Natural killer cell treated with Interleukin-12 subunit alpha and Interleukin-12 subunit beta and Interleukin-15 and Interleukin-18, amount 100 ng/mL, for 72 hours (primary cell): ENCODE measurements around the gene NEK5. TPM values are rescaled to one million over a fixed set of nuclear protein-coding genes. Genes with fewer than 3 reads are reported as not detected.
"Not testable (repeated sequence)": the region's sequence is repeated elsewhere in the genome, so short reads cannot be mapped to it uniquely, and the experiment has no call there.

Experiments
- ATAC-seq, 2 donors: fragments of 150-1000 bp; cut with Tn5 transposase in 1 of 2; sonication (Bioruptor Pico), chemical (Tn5 transposase) in 1 of 2; 2 replicates each; pipeline ENCODE4 v1.10.0; 2021
- DNase-seq: peaks from one replicate; pipeline ENCODE4 v3.0.0; 2022; ENCODE audit warnings: low spot score
- H3K27ac Mint-ChIP-seq, 2 donors: 1 replicate in 1 of 2; 2 replicates in 1 of 2; pipeline ENCODE4 v1.8.0; 2022; ENCODE audit warnings: mixed read lengths in 2 of 2, mild to moderate bottlenecking in 1 of 2, moderate library complexity in 1 of 2
- H3K27me3 Mint-ChIP-seq, 2 donors: 1 replicate in 1 of 2; 2 replicates in 1 of 2; pipeline ENCODE4 v1.8.0; 2022; ENCODE audit warnings: mixed read lengths in 2 of 2
- H3K36me3 Mint-ChIP-seq: one replicate; pipeline ENCODE4 v1.8.0; 2022; ENCODE audit warnings: mixed read lengths
- H3K4me1 Mint-ChIP-seq, 2 donors: 1 replicate in 1 of 2; 2 replicates in 1 of 2; pipeline ENCODE4 v1.8.0; 2022; ENCODE audit warnings: low read depth in 2 of 2, mixed read lengths in 2 of 2, mild to moderate bottlenecking in 1 of 2
- H3K4me3 Mint-ChIP-seq: one replicate; pipeline ENCODE4 v1.8.0; 2022; ENCODE audit warnings: mixed read lengths
- H3K9me3 Mint-ChIP-seq: 2 replicates; pipeline ENCODE4 v1.8.0; 2022; ENCODE audit warnings: mixed read lengths
- total RNA-seq, 2 donors: library from RNA; stranded (reverse); gene quantifications; one replicate each; pipeline ENCODE4 v1.2.3, GENCODE V29; 2022

The NEK5 gene
- total RNA-seq, 2 donors from 2014 or later, result not detected

GRCh38 chr13:52030401-52030800 is 98.5 kb downstream of the NEK5 start:
- H3K9me3 Mint-ChIP-seq, ATAC-seq, H3K4me3 Mint-ChIP-seq, H3K27me3 Mint-ChIP-seq, H3K27ac Mint-ChIP-seq, DNase-seq: not testable (repeated sequence)
- Mint-ChIP-seq H3K4me1 (peaks cover 30 to 31% of the 10 kb centered on the region in 2 donors), H3K36me3 (peaks cover 31% of the 10 kb centered on the region)

DNA sequence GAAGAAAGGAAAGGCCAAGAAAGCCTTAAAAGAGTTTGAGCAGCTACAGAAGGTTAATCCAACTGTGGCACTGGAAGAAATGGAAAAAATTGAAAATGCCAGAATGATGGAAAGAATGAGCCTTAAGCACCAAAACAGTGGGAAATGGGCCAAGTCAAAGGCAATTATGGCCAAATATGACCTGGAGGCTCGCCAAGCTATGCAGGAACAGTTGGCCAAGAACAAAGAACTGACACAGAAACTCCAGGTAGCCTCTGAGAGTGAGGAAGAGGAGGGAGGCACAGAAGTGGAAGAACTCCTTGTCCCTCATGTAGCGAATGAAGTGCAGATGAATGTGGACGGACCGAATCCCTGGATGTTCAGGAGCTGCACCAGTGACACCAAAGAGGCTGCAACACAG is 99.3 kb downstream of the NEK5 start:
- H3K4me3 Mint-ChIP-seq, result no peak overlapping the region
- DNase-seq, result no peak
- H3K4me1 Mint-ChIP-seq, result peaks cover 28 to 31% of the 10 kb centered on the region in 2 donors
- no peaks in the 10 kb centered on the region for H3K27me3 Mint-ChIP-seq
- H3K36me3 Mint-ChIP-seq, result peaks cover 35% of the 10 kb centered on the region
- no peak overlapping the region for H3K27ac Mint-ChIP-seq
- no peak for ATAC-seq
- H3K9me3 Mint-ChIP-seq, result no peaks in the 10 kb centered on the region

DNA sequence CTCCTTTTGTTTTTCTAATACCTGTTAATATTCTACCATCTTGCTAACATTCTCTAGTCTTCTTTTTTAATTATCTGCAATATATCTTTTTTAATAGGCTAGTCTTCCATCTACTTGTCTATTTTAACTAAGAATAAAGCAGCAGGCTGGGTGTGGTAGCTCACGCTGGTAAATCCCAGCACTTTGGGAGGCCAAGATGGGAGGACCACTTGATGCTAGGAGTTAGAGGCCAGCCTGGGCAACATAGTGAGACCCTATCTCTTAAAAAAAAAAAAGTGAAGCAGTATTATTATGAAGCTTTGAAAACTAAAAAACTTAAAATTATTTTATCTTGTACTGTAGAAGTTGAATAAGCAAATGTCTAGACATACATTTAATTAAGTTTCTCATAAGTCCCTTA is 101.0 kb downstream of the NEK5 start:
- H3K4me1 Mint-ChIP-seq, result peaks cover 28 to 31% of the 10 kb centered on the region in 2 donors
- ATAC-seq (no peak), DNase-seq (no peak)
- no peak overlapping the region for H3K4me3 Mint-ChIP-seq
- H3K36me3 Mint-ChIP-seq, result peaks cover 39% of the 10 kb centered on the region
- no peaks in the 10 kb centered on the region for H3K27me3 Mint-ChIP-seq
- no peaks in the 10 kb centered on the region for H3K9me3 Mint-ChIP-seq
- H3K27ac Mint-ChIP-seq, result no peak overlapping the region

- ATAC-seq, result no peak
- H3K4me1 Mint-ChIP-seq, result peaks cover 28 to 31% of the 10 kb centered on the region in 2 donors
- H3K27ac Mint-ChIP-seq, result no peak overlapping the region
- H3K4me3 Mint-ChIP-seq, result no peak overlapping the region
- H3K9me3 Mint-ChIP-seq, result no peaks in the 10 kb centered on the region
- no peaks in the 10 kb centered on the region for H3K27me3 Mint-ChIP-seq
- no peak for DNase-seq
- H3K36me3 Mint-ChIP-seq, result peaks cover 39% of the 10 kb centered on the region
Observed at GRCh38 chr13:52026246-52026626, 102.6 kb downstream of the NEK5 start.

DNA sequence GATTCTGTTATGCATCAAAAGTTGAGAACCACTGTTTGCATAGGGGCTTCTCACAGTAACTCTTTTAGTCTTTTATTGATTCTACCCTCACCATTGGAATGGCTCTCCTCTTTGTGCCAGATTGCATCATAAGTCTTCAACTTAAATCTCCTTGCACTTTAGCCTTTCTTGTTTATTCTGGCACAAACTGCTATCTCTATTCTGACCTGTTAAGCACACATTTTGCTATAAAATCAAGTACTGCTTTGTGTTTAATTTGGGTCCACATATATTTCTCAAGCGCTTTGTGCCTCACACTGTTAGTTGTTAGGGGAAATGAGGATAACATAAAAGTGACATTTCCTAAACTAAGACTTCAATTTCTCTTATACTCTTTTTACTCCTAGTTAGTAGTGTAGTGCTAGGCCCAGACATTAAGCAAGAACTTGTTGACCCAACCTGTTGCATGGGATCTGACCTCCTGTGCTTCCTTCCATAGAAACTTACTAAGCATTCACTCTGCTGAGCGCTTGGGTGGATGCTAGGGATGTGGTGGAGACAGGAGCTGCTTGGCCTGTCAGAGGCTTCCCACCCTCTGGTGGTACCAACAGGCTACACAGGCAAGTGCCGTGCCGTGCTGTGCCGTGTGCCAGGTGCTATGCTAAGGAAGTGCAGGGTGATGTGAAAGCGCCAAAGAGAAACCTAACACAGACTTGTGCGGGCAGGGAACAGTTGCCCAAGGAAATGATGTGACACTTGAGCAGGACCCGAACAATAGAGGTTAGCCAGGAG is 103.2 kb downstream of the NEK5 start:
- DNase-seq (no peak), ATAC-seq (no peak)
- no peaks in the 10 kb centered on the region for H3K9me3 Mint-ChIP-seq
- no peaks in the 10 kb centered on the region for H3K27me3 Mint-ChIP-seq
- H3K4me1 Mint-ChIP-seq, result peaks cover 30 to 37% of the 10 kb centered on the region in 2 donors
- H3K4me3 Mint-ChIP-seq, result no peak overlapping the region
- no peak overlapping the region for H3K27ac Mint-ChIP-seq
- H3K36me3 Mint-ChIP-seq, result peaks cover 45% of the 10 kb centered on the region

DNA sequence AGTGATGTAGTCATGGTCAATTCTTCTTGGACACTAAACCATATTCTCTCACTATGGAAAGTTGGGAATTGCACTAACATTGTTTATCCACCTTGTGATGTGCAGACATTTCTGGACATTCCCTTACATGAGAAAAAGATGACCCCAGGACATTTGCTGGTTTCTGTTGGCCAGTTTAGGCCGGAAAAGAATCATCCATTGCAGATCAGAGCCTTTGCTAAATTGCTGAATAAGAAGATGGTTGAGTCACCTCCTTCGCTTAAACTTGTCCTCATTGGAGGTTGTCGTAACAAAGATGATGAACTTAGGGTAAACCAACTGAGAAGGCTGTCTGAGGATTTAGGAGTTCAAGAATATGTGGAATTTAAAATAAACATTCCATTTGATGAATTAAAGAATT is 104.4 kb downstream of the NEK5 start, which contains the start of gene UTP14C:
TSS of gene UTP14C (plus strand) at position 211 of the 400 bp plus-strand sequence. CDS start 4,114 bp downstream, outside the sequence.
- Mint-ChIP-seq H3K27ac (no peak within 1 kb of the TSS), H3K9me3 (no peaks in the 10 kb centered on the region)

DNA sequence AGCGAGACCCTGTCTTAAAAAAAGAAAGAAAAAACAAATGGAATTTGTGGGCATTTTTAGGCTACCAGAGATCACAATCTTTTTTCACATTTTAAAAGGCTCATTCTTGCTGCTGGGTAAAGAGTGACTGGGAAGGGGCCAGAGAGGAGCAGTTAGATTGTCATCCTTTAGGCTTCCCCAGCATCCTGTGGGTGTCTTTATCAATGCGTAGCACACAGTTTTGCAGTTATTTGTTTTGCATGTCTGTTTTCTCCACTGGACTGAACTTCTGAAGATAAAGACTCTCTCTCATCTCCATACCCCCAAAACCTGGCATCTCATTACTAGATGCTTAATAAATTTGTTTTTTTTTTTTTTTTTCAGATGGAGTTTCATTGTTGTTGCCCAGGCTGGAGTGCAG is 106.5 kb downstream of the NEK5 start:
- ATAC-seq, result no peak
- Mint-ChIP-seq H3K27ac (no peak overlapping the region), H3K36me3 (peaks cover 38% of the 10 kb centered on the region), H3K4me3 (no peak overlapping the region), H3K27me3 (no peaks in the 10 kb centered on the region), H3K4me1 (peaks cover 26 to 28% of the 10 kb centered on the region in 2 donors), H3K9me3 (no peaks in the 10 kb centered on the region)
- no peak for DNase-seq

More for the DNA sequence above, 104.4 kb downstream of the NEK5 start, which contains the start of gene UTP14C:
- ATAC-seq, result no peak
- no peaks in the 10 kb centered on the region for H3K27me3 Mint-ChIP-seq
- H3K4me3 Mint-ChIP-seq, result no peak within 1 kb of the TSS
- H3K36me3 Mint-ChIP-seq, result peaks cover 43% of the 10 kb centered on the region
- peaks cover 24 to 32% of the 10 kb centered on the region in 2 donors for H3K4me1 Mint-ChIP-seq
- no peak for DNase-seq

GRCh38 chr13:52020191-52020590 is 108.7 kb downstream of the NEK5 start:
- peaks cover 26% of the 10 kb centered on the region for H3K36me3 Mint-ChIP-seq

DNA sequence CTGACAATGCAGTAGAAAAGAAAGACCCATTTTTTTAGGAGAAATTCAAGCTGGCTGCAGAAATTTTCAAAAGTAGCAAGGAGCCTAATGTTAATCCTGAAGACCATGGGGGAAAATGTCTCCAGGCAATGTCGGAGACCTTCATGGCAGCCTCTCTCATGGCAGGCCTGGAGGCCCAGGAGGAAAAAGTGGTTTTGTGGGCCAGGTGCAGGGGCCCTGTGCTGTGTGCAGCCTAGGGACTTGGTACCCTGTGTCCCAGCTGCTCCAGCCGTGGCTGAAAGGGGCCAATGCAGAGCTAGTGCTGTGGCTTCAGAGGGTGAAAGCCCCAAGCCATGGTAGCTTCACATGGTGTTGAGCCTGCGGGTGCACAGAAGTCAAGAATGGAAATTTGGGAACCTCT is 112.6 kb downstream of the NEK5 start:
- no peak overlapping the region for H3K27ac Mint-ChIP-seq
- ATAC-seq, result no peak
- H3K4me3 Mint-ChIP-seq, result no peak overlapping the region
- peaks cover under 1 to 2% of the 10 kb centered on the region in 2 donors for H3K27me3 Mint-ChIP-seq
- no peak for DNase-seq
- H3K4me1 Mint-ChIP-seq, result peaks cover 20 to 28% of the 10 kb centered on the region in 2 donors
- H3K36me3 Mint-ChIP-seq, result peaks cover 26% of the 10 kb centered on the region
- no peaks in the 10 kb centered on the region for H3K9me3 Mint-ChIP-seq

More at GRCh38 chr13:52020191-52020590, 108.7 kb downstream of the NEK5 start:
- ATAC-seq (no peak), DNase-seq (no peak)
- Mint-ChIP-seq H3K9me3 (no peaks in the 10 kb centered on the region), H3K4me1 (peaks cover 16 to 20% of the 10 kb centered on the region in 2 donors), H3K27me3 (no peaks in the 10 kb centered on the region), H3K4me3 (no peak overlapping the region), H3K27ac (no peak overlapping the region)

- ATAC-seq, result no peak
- Mint-ChIP-seq H3K4me3 (peak overlapping the region; percentile 99), H3K27ac (peak overlapping the region; percentile 73 to 97), H3K9me3 (no peaks in the 10 kb centered on the region), H3K27me3 (peaks cover 20 to 33% of the 10 kb centered on the region in 2 donors), H3K36me3 (peaks cover 14% of the 10 kb centered on the region), H3K4me1 (peaks cover 15 to 21% of the 10 kb centered on the region in 2 donors)
- no peak for DNase-seq
Observed at GRCh38 chr13:52012512-52012836, 116.4 kb downstream of the NEK5 start.

DNA sequence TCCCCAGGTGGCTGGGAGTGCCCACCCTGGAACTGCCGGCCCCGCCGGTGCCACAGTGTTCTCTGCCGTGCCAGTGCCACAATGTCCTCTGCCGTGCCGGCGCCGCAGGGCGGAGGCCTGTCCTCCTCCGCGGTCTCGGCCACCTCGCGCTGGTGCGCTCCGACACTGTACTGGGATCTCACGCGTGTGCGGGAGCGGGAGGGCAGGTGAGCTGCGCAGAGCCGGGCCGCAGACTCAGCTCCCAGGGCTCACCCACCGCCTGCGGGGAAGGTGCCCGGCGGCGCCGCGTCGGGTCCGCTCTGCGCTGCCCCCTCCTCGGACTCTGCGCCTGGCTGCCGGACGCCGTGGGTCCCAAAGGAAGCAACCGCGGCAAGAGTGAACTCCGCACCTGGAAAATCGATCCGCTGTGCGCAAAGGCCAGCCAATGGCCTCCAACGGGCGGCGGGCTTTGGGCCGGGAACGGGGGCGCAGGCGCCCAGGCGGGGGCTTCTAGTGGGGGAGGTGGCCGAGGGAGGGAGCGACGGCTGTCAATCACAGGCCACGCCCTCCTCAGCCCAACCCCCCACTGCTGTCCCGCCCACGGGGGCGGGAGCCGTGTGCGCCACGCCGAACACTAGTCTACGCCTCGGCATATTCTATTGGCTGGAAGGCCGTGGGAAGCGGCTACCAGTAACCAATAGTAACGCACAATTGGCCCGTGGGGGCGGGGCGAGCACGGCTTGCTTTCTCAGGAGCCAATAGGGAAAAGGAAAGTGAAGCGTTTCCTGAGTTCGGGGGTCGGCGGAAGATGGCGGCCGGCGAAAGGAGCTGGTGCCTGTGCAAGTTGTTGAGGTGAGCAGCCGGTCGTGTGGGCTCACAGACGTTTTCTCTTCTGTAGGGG is 117.0 kb downstream of the NEK5 start, which contains the start of gene ALG11:
TSS of gene ALG11 (plus strand) at position 767 of the 880 bp plus-strand sequence. CDS start at position 788, 21 bp downstream.
- ATAC-seq, result peak; percentile 100
- peak; percentile 99 for DNase-seq
- Mint-ChIP-seq H3K9me3 (no peaks in the 10 kb centered on the region), H3K4me3 (peak within 1 kb of the TSS; percentile 99), H3K36me3 (peaks cover 14% of the 10 kb centered on the region), H3K4me1 (peaks cover 14 to 21% of the 10 kb centered on the region in 2 donors), H3K27ac (peak within 1 kb of the TSS; percentile 73 to 97), H3K27me3 (peaks cover 23 to 34% of the 10 kb centered on the region in 2 donors)

- peak within 1 kb of the TSS; percentile 73 to 97 for H3K27ac Mint-ChIP-seq
- peaks cover 14 to 19% of the 10 kb centered on the region in 2 donors for H3K4me1 Mint-ChIP-seq
- H3K9me3 Mint-ChIP-seq, result no peaks in the 10 kb centered on the region
Observed at GRCh38 chr13:52010890-52011631, 117.8 kb downstream of the NEK5 start, which contains the start of gene ATP7B. Gene ATP7B, minus strand, starts transcription at chr13:52011450. Its CDS starts 113 bp downstream, at chr13:52011337.

DNA sequence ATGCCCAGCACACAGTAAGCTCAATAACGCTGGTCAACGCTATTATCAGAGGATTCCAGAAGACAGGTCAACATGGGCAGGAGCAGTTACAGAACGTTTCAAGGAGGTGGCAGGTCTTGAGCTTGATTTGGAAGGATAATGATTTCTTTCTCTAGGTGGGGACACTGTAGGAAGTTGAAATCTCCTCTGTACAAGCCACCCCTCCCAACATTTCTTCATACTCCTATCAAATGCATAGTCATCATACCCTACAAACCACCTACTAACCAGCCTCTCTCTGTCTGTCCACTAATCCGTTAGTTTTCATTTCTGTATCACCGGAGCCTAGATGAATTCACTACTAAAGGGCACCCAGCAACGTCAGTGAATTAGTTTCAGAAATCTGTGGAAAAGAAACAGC is 118.9 kb downstream of the NEK5 start:
- Mint-ChIP-seq H3K4me1 (peaks cover 9 to 13% of the 10 kb centered on the region in 2 donors), H3K36me3 (peaks cover 6% of the 10 kb centered on the region), H3K9me3 (no peaks in the 10 kb centered on the region), H3K4me3 (peak overlapping the region; percentile 99), H3K27ac (no peak overlapping the region), H3K27me3 (peaks cover 35 to 42% of the 10 kb centered on the region in 2 donors)
- ATAC-seq (no peak), DNase-seq (no peak)

More at GRCh38 chr13:52010890-52011631, 117.8 kb downstream of the NEK5 start, which contains the start of gene ATP7B:
- Mint-ChIP-seq H3K27me3 (peaks cover 30 to 42% of the 10 kb centered on the region in 2 donors), H3K4me3 (peak within 1 kb of the TSS; percentile 99), H3K36me3 (peaks cover 11% of the 10 kb centered on the region)
- no peak for ATAC-seq
- DNase-seq, result no peak
